ENCODE data around the gene ZG16B. TPM values are rescaled to one million over a fixed set of nuclear protein-coding genes. Genes with fewer than 3 reads are reported as not detected.
A peak's percentile ranks its signal among the peaks of the same experiment; 100 is the strongest.

ZG16B gene
- total RNA-seq, 4 donors from 2014 or later, result 1.3 to 15.9 TPM; not detected in 2

- Histone ChIP-seq H3K27me3 (no peaks in the 10 kb centered on the region), H3K4me3 (no peak overlapping the region), H3K36me3 (no peaks in the 10 kb centered on the region), H3K27ac (no peak overlapping the region), H3K4me1 (no peaks in the 10 kb centered on the region), H3K9me3 (no peaks in the 10 kb centered on the region)
- intact Hi-C loops (cut with DNase I; ENCODE audit: low total_unique reads), result no loop called here
- TF ChIP-seq POLR2A (IDR thresholded peaks at IDR 0.05), result no peak
- TF ChIP-seq CTCF (IDR thresholded peaks at IDR 0.05), result no peak
- DNase-seq, result no peak
Measured at GRCh38 chr16:2866431-2866830, 36.3 kb downstream of the ZG16B start.

DNA sequence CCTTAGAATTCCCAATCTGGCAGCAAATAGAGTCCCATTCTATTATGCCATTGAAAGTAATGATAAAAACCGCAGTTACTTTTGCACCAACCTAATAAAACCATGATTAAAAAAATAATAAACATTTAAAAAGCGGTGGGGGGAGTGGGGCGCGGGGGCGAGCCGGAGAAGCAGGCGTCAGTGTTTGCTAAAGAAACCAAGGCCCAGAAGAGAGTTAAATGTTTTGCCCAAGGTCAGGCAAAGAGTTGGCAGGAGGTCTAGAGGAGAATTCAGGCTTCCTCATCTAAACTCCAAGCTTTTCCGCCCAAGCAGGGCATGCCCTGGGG is 37.5 kb downstream of the ZG16B start:
- Histone ChIP-seq H3K36me3 (no peaks in the 10 kb centered on the region), H3K9me3 (no peaks in the 10 kb centered on the region), H3K27ac (peak overlapping the region; percentile 85 to 90), H3K27me3 (no peaks in the 10 kb centered on the region), H3K4me1 (no peaks in the 10 kb centered on the region), H3K4me3 (peak overlapping the region; percentile 57 to 67)
- no peak for DNase-seq
- TF ChIP-seq POLR2A (IDR thresholded peaks at IDR 0.05) (no peak), CTCF (IDR thresholded peaks at IDR 0.05) (no peak)
- intact Hi-C loops (cut with DNase I; ENCODE audit: low total_unique reads), result no loop called here

DNA sequence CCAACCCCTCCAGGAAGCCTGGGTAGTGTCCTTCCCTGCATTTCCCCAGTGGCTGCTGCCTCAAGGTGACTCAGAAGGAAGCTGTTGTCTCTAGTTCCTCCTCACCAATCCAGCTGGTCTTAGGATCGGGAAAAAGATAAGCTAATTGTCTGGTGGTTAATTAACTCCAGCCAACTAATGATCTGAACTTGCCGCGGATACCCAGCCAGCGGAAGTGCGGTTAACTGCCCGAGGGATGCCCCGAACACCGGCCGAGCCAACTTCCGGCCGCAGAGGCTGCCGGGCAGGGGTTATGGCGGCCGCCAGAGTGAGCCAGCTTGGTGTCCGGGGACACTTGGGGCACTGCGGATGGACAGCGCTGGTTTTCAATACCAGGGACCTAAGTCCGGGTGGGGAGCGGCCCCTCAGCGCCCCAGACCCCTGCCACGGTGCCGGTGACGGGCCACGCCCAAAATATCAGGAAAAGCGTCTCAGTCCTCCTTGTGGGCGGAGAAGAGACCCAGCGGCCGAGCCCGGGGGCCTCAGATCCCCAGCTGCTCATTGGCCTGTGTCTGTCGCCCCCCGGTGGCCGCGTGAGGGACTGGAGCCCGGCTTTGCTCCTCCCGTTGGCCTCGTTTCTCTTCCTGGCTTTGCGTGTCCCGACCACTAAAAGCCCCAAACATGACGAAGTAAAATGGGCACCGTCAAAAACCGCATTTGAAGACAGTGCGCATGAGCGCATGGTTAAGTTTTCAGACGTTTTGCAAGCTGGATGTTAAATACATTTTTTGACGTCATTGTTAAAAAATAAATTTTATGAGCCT is 38.1 kb downstream of the ZG16B start:
- intact Hi-C loops (cut with DNase I; ENCODE audit: low total_unique reads), result no loop called here
- Histone ChIP-seq H3K36me3 (no peaks in the 10 kb centered on the region), H3K27ac (peak overlapping the region; percentile 85 to 90), H3K9me3 (no peaks in the 10 kb centered on the region), H3K4me1 (no peaks in the 10 kb centered on the region), H3K4me3 (peak overlapping the region; percentile 57 to 67), H3K27me3 (no peaks in the 10 kb centered on the region)
- peak; percentile 92 for DNase-seq
- TF ChIP-seq POLR2A (IDR thresholded peaks at IDR 0.05) (peak; percentile 18 to 58), CTCF (IDR thresholded peaks at IDR 0.05) (peak; percentile 92 to 99 (median 93))

DNA sequence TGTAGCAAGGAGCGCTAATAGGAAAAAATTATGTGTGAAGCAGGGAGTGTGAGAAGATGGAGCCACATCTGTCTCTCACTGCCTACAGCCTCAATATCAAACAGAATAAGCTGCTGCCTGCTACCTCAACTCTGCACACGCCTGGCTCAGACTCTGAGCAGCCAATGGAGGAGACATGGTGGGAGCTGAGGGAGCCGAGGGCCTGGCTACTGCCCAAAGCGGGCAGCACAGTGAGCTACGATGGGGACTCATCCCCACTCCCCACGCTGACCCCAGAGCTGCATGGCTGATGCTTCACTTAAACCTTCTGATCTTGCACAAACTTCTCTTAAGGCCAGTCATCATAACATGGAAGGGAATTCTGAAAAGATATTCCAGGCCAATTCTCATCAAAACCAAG is 41.8 kb downstream of the ZG16B start:
- intact Hi-C loops (cut with DNase I; ENCODE audit: low total_unique reads), result loop anchor here (10.0 kb wide), 1 partner anchor 53 kb away; no protein-coding TSS in a partner anchor
- no peak for DNase-seq

More for the DNA sequence above, 41.8 kb downstream of the ZG16B start:
- Histone ChIP-seq H3K4me1 (no peaks in the 10 kb centered on the region), H3K4me3 (no peak overlapping the region), H3K36me3 (no peaks in the 10 kb centered on the region), H3K27ac (no peak overlapping the region), H3K9me3 (no peaks in the 10 kb centered on the region), H3K27me3 (no peaks in the 10 kb centered on the region)
- TF ChIP-seq POLR2A (IDR thresholded peaks at IDR 0.05) (no peak), CTCF (IDR thresholded peaks at IDR 0.05) (no peak)
